ENCODE measurements around the gene TMEM59L.

The TMEM59L gene

DNA sequence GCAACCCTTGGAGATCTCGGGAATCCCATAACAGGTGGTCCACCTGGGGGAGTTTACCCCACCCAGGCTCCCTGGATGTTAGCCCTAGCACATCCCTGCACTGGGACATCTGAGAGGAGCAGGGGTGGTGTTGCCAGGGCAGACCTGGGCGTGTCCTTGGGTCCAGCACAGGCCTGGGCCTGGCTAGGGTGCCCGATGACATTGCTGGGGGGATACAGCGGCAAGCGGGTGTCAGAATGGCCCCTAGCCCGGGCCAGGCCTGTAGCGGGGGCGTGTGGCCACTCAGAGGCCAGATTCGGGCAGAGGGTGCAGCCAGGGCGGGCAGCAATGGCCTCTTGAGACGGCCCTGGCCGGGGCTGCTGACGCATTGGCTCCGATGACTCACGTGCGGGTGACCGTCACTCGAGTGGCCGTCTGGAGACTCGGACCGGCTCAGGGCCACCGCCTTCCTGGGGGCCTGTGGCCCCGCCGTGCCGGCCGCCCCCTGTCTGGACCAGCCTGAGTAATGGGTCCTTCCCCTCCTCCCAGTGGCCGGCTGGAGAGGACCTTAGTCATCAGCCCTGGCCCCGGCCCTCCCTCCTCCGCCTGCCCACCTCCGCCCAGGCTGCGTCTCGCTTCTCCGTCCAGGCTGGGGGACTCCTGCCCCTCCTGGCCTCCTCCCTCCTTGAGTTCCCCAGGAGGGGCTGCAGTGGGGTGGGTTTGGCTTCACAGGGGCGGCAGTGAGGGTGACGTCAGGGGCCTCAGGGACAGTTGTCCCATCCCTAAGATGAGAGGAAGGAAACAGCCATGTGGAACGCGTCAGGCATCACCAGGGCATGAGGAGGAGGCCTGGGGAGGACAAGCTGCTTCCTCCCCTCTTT is 47.6 kb downstream of the TMEM59L start:
- no peak for DNase-seq

DNA sequence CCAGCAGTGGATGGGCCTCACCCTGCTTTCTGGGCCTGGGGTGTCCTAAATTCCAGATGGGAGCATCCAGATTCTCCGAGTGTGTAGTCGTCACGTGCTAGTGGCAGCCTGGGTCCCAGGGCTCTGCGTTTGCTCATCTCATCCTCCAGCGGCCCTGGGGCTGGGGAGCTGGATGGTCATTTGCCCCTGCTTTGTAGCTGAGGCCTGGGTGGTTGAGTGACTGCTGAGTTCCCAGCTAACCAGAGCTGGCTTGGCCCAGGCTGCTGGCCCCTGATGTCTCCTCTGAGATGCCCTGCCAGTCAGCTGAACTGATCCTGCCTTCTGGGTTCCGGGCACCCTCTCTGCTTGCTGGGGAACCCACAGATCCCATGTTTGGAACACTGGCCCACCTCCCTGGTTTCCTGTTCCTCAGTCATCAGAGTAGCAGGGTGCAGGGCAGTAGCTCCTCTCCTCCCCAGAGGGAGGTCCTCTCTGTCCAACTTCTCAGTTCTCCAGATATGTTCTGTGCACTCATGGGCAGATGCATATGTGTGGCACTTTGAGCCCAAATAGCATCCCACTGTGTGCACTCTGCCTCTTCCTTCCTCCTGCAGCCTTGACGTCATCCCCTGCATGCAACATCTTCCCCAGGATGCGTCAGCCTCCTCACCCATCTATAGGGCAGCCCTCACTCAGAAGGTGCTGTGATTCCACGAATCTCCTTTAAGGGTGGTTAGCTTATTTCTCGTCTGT is 48.4 kb downstream of the TMEM59L start:
- DNase-seq = no peak

DNA sequence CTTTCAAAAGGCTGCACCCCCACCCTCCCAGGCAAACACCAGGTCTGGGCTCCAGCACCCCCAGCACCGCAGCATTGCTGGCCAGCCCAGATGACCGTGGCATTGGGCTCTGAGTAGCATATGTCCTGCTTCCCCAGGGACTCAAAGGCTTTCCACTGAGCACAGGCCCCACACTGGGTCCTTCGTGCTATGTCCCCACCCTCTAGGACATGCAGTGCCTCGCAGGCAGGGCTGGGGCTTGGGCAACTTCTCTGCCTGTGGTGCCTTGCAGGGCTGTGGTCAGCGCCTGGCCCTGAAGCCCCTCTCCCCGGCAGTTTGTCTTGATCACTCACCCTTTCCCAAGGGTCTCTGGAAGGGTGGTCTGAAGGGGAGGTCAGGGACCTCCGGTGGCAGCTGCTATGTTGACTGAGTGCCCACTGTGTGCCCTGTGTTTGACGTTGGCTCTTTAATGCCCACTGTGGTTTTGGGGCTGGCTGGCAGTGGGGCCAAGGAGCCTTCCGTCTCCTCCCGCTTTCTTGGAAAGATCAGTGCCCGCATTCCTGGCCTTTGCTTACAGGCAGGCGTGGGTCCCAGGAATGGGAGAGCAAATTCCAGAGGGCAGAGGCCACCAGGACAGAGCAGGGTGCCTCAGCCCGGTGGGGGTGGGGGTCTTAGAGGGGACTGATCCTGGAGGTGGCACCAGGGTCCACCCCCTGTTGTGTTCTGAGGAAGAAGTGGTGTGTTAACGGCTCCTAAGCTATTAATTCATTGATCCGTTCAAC is 50.5 kb downstream of the TMEM59L start:
- no peak for DNase-seq

DNA sequence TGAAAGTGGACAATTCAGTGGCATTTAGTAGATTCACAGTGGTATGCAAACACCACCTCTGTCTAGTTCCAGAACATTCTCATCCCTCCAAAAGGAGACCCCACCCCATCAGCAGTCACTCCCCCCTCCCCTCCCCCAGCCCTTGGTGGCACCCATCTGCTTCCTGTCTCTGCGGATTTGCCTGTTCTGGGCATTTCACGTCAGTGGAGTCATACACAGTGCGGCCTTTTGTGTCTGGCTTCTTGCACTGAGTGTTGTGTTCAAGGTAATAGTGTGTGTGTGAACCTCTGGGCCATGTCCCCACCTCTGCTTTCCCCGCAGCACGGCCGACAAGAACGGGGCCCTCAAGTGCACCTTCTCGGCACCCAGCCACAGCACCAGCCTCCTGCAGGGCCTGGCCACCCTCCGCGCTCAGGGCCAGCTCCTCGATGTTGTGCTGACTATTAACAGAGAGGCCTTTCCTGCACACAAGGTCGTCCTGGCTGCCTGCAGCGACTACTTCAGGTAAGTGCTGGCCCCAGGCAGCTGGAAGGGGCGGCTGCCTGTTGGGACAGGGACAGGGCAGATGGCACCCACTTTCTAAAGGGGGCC is 51.4 kb downstream of the TMEM59L start:
- peak; percentile 26 to 31 for DNase-seq

DNA sequence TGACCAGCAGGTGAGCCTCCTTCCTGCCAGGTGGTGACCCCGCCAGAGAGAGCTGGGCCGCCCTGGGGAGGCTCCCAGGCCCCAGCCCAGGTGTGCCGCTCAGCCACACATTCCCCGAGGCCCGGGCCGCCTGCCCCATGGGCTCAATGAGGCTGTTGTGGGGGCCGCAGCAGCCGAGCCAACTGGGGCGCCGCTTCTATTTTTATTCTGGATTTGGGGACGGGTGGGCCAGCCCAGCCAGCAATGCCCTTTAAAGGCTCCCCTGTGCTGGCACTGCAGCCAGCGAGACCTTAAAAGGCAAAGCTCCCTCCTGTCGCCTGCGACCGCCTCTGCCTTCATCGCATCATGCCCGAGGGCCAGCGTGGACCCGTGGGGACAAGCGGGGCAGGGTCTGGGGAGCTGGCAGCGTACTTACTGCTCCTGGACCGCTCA is 53.1 kb downstream of the TMEM59L start:
- DNase-seq = no peak

DNA sequence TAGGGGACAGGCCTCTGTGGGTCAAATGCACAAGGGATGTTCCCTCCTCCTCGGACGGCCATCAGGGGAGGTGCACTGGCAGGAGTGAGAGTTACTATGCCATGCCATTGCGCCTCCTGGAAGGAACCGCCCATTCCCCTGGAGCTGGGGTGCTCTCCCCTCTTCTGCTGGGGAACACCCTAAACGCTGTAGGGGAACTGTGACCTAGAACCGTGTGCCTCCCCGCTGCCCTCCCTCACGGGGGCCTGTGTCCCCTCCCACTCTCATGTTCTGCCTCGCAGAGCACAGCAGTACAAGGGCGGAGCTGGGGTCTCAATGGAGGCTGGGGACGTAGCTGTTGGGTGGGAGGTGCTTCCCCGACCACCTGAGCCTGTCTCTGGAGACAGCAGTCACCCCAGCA is 53.6 kb downstream of the TMEM59L start:
- no peak for DNase-seq

DNA sequence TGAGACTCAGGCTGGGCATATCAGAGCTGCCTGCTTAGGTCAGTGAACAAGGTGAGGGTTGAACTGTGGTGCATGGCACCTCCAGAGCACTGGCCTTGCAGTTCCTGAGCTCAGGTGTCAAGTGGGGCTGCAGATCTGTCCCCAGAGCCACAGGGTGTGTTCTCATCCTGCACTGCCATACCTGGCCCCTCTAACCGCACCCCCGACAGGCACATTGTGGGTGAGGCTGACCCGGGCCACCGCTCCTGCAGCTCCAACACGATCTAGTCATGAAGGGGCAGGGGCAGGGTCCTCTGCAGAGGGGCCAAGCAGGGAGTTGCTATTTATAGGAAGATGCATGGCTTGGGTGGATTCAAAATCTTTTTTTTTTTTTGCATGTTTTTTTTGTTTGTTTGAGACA is 54.1 kb downstream of the TMEM59L start:
- no peak for DNase-seq

DNA sequence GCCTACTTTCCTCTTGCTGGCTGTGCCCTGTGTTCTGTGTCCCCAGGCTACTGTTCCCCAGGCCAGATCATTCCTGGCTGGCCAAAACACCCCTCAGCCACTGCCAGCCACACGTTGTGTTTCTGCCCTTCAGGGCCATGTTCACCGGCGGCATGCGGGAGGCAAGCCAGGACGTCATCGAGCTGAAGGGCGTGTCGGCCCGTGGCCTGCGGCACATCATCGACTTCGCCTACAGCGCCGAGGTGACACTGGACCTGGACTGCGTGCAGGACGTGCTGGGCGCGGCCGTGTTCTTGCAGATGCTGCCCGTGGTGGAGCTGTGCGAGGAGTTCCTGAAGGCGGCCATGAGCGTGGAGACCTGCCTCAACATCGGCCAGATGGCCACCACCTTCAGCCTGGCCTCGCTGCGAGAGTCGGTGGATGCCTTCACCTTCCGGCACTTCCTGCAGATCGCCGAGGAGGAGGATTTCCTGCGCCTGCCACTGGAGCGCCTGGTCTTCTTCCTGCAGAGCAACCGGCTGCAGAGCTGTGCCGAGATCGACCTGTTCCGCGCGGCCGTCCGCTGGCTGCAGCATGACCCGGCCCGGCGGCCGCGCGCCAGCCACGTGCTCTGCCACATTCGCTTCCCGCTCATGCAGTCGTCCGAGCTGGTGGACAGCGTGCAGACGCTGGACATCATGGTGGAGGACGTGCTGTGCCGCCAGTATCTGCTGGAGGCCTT is 55.0 kb downstream of the TMEM59L start:
- DNase-seq = no peak

DNA sequence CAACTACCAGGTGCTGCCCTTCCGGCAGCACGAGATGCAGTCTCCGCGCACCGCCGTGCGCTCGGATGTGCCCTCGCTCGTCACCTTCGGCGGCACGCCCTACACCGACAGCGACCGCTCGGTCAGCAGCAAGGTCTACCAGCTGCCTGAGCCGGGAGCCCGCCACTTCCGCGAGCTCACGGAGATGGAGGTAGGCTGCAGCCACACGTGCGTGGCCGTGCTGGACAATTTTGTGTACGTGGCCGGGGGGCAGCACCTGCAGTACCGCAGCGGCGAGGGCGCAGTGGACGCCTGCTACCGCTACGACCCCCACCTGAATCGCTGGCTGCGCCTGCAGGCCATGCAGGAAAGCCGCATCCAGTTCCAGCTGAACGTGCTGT is 55.6 kb downstream of the TMEM59L start:
- DNase-seq = no peak

DNA sequence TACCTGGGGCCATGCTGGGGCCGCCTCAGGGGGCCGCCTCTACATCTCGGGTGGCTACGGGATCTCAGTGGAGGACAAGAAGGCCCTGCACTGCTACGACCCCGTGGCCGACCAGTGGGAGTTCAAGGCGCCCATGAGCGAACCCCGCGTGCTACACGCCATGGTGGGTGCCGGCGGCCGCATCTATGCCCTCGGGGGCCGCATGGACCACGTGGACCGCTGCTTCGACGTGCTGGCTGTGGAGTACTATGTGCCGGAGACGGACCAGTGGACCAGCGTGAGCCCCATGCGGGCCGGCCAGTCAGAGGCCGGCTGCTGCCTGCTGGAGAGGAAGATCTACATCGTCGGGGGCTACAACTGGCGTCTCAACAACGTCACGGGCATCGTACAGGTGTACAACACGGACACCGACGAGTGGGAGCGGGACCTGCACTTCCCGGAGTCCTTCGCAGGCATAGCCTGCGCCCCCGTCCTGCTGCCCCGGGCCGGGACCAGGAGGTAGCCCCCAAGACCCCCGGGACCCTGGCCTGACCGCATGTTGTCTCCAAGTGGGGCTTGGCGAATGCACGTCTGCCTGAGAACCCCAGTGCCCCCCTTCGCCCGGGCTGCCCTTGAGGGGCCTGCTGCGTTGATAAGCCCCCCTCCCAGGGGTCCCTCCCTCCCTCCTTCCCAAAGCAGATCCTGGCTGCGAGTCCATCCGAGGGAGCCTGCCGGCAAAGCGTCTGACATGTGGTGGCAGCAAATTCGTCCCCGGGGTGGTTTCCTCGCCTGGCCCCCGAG is 56.3 kb downstream of the TMEM59L start:
- DNase-seq = no peak

DNA sequence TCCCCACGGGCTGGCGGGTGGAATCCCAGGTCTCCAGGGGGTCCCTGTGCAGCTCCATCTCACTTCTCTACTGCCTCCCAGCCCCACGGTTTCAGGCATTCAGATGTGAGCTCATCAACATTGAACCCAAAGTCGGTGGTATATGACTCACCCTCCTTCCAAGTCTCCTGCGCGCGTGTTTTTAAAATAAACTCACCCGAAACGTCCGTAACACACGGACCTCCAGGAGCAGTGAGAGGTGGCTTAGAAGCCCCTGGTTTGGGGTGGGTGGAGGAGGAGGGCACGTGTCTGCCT is 56.8 kb downstream of the TMEM59L start:
- DNase-seq = no peak

DNA sequence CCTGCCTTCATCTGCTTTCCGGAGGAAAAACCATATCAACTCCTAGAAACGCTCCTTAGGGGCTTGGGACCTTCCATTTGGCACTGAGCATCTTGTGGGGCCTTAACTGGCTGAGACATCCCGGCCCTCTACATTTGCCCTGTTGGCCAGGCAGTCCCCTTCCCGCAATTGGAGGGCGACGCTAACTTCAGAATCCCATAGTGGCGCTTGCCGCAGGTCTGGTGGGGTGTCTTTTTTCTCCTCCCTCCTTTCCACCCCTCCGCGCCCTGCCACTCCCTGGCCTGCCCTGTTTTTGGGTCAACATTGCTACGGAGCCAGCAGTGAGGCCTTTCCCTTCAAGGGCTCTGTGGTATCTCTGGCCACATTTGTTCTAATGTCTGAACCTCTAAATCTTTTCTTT is 57.2 kb downstream of the TMEM59L start:
- no peak for DNase-seq

DNA sequence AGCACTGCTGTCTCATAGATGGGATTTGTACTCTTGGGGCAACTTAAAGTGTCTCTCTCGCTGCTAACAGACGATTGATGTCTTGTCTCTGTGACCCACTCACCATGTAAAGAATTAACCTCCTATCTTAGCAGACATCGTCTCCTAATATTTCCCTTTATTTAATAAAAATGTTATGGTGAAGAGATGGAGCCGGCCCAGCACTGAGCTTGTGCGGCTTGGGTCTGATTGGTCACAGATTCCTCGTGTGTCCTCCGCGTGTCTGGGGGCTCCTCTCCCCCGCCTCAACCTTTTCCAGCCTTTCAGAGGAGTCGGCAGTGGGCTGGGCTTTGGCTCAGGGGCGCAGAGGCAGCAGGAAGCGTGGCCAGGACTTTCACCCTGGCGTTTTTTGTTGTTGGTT is 57.6 kb downstream of the TMEM59L start:
- no peak for DNase-seq
